Right lobe of liver (tissue), 4 donors: Measurements from ENCODE around the gene TMSB4X.

ENCODE experiments used
- POLR2A ChIP-seq: fragments of 450-650 bp; IDR thresholded peaks from one replicate; pipeline ENCODE4 v1.6.1; 2017; ENCODE audit warnings: antibody characterized with exemption, mild to moderate bottlenecking
- TF ChIP-seq, protein P1 (sequence below), 4 donors: fragments of 200-600 bp in 3 of 4; fragments of 450-650 bp in 1 of 4; IDR thresholded peaks; one replicate each; pipeline versions ENCODE4 v1.5.1 to v1.8.0; 2016 to 2022; ENCODE audit warnings: antibody characterized with exemption in 4 of 4, mild to moderate bottlenecking in 2 of 4
- donor health status: DM: no; HTN: no; CAD: no.
- donor health status: DM: no; HTN: no; CAD: no.
- donor health status: DM: no; HTN: yes; CAD: no.

DNA sequence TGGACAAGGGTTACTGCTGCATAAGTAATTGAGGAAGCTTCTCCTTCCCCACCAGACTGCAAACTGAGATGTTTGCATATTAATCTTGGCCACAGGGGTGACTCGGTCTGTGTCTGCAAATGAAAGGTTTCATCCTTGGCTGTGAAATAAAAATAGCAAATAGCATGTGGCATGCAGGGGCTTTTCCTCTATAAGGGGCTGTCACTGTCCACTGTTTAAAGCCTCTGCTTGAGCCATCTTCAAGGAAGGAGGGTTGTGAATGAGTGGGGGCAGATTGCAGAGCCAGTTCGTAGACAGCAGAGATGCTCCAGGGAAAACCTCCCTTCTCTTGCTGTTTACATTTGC, 33.3 kb downstream of the TMSB4X start:
- TF ChIP-seq, protein P1, sequence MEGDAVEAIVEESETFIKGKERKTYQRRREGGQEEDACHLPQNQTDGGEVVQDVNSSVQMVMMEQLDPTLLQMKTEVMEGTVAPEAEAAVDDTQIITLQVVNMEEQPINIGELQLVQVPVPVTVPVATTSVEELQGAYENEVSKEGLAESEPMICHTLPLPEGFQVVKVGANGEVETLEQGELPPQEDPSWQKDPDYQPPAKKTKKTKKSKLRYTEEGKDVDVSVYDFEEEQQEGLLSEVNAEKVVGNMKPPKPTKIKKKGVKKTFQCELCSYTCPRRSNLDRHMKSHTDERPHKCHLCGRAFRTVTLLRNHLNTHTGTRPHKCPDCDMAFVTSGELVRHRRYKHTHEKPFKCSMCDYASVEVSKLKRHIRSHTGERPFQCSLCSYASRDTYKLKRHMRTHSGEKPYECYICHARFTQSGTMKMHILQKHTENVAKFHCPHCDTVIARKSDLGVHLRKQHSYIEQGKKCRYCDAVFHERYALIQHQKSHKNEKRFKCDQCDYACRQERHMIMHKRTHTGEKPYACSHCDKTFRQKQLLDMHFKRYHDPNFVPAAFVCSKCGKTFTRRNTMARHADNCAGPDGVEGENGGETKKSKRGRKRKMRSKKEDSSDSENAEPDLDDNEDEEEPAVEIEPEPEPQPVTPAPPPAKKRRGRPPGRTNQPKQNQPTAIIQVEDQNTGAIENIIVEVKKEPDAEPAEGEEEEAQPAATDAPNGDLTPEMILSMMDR (IDR thresholded peaks at IDR 0.05) = no peak
- TF ChIP-seq POLR2A = no peak
